Measurements from ENCODE around the gene FLT1.

FLT1 gene

DNA sequence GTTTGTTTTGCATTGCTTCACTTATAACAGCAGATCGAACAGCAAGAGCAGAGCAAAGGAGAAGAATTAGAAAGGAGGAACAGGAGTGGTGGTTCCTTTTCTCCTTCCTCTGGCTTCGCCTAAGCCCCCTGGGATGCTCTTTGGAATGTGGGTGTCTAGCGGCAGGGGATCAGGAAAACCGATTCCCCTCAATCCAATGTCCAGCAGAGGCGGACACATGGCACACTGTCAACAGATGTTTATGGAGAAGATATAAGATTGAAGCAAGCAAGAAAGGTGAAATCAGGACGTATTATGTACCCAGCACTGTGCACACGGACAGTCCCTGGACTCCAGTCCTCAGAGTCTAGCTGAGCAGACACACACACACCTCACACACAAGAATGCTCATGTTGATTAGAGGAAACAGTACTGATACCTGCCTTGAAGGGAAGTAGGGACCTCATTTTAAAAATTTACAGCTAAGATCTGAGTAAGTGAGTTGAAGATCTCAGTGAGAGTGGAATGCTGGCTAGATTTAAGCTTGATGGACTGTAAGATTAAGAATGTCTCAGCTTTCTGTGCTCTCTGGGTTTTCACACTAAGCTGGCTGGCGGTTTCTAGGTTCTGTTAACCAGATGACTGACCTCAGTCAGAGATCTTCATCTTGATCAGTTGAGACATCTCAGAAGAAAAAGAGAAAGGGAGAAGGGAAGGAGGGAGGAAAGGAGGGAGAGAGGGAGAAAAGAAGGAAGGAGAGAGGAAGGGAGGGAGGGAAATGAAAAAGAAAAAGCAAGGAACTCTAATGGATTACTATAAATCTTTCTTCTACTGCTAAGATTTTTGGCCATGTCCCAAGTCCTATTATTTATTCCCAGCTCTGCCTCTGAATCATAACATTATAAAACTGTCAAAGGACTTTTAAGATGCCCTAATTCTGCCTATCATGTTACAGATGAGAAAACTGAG is 44.8 kb downstream of the FLT1 start:
- H3K27me3 ChIP-seq (ENCODE audit: insufficient read depth, insufficient read length), result no peaks in the 10 kb centered on the region
- no peak for DNase-seq (ENCODE audit: low read depth, low spot score)
- no peak overlapping the region for H3K9ac ChIP-seq (ENCODE audit: insufficient read length, low read depth)
- H3K4me3 ChIP-seq (ENCODE audit: insufficient read length, low read depth), result no peak overlapping the region
- TF ChIP-seq YY1 (IDR thresholded peaks at IDR 0.05; ENCODE audit: insufficient read depth, insufficient read length) (no peak), ZNF274 (IDR thresholded peaks at IDR 0.05; ENCODE audit: low read depth, low read length) (no peak), SUZ12 (IDR thresholded peaks at IDR 0.05; ENCODE audit: extremely low read depth, insufficient read depth, insufficient read length) (no peak)
- peaks cover 7% of the 10 kb centered on the region for H3K4me1 ChIP-seq (ENCODE audit: insufficient read depth, insufficient read length)
- peaks cover 12% of the 10 kb centered on the region for H3K9me3 ChIP-seq (ENCODE audit: insufficient read depth, low read length)
- H3K36me3 ChIP-seq (ENCODE audit: insufficient read depth, insufficient read length, low read length), result peaks cover 4% of the 10 kb centered on the region

DNA sequence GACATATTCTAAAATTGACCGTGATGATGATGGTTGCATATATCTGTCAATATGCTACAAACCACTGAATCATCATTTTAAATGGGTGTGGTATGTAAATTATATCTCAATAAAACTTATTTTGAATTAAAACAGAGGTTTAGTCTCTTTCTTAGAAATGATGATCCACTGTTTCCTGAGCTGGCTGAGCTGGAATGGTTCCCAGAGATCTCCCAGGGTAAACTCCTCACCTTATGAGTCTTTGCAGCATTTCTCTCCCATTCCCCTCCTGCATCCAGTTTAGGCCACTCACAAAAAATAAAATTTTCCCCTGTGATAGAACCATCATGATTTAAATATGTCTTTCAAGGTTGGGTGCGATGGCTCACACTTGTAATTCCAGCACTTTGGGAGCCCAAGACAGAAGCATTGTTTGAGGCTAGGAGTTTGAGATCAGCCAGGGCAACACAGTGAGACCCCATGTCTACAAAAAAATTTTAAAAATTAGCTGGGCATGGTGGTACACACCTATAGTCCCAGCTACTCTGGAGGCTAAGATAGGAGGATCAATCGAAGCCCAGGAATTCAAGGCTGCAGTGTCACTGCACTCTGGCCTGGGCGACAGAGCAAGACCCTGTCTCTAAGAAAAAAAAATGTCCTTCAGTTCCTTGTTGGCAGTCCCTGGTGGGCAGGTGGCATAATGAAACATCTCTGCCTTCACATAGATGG is 46.1 kb downstream of the FLT1 start:
- DNase-seq (ENCODE audit: low read depth, low spot score), result no peak
- Histone ChIP-seq H3K36me3 (ENCODE audit: insufficient read depth, insufficient read length, low read length) (peaks cover 2% of the 10 kb centered on the region), H3K9me3 (ENCODE audit: insufficient read depth, low read length) (peaks cover 12% of the 10 kb centered on the region), H3K27me3 (ENCODE audit: insufficient read depth, insufficient read length) (no peaks in the 10 kb centered on the region), H3K4me3 (ENCODE audit: insufficient read length, low read depth) (no peak overlapping the region), H3K4me1 (ENCODE audit: insufficient read depth, insufficient read length) (peaks cover 7% of the 10 kb centered on the region), H3K9ac (ENCODE audit: insufficient read length, low read depth) (no peak overlapping the region)
- TF ChIP-seq SUZ12 (IDR thresholded peaks at IDR 0.05; ENCODE audit: extremely low read depth, insufficient read depth, insufficient read length) (no peak), YY1 (IDR thresholded peaks at IDR 0.05; ENCODE audit: insufficient read depth, insufficient read length) (no peak), ZNF274 (IDR thresholded peaks at IDR 0.05; ENCODE audit: low read depth, low read length) (no peak)

DNA sequence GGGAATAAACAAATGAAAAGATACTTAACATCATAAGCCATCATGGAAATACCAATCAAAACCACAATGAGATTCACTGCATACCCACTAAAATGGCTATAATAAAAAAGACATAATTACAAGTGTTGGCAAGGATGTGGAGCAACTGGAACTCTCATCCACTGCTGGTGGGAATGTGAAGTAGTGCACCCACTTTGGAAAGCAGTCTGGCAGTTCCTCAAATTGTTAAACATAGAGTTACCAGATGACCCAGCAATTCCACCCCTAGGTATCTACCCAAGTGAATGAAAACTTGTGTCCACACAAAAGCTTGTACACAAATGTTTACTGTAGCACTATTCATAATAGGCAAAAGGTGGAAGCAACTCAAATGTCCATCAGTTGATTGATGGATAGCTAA is 46.9 kb downstream of the FLT1 start:
- DNase-seq (ENCODE audit: low read depth, low spot score), result no peak
- H3K4me3 ChIP-seq (ENCODE audit: insufficient read length, low read depth), result no peak overlapping the region
- H3K9me3 ChIP-seq (ENCODE audit: insufficient read depth, low read length), result peaks cover 12% of the 10 kb centered on the region
- H3K36me3 ChIP-seq (ENCODE audit: insufficient read depth, insufficient read length, low read length), result no peaks in the 10 kb centered on the region
- H3K27me3 ChIP-seq (ENCODE audit: insufficient read depth, insufficient read length), result no peaks in the 10 kb centered on the region
- TF ChIP-seq SUZ12 (IDR thresholded peaks at IDR 0.05; ENCODE audit: extremely low read depth, insufficient read depth, insufficient read length) (no peak), YY1 (IDR thresholded peaks at IDR 0.05; ENCODE audit: insufficient read depth, insufficient read length) (no peak), ZNF274 (IDR thresholded peaks at IDR 0.05; ENCODE audit: low read depth, low read length) (no peak)
- no peak overlapping the region for H3K9ac ChIP-seq (ENCODE audit: insufficient read length, low read depth)
- peaks cover 7% of the 10 kb centered on the region for H3K4me1 ChIP-seq (ENCODE audit: insufficient read depth, insufficient read length)

DNA sequence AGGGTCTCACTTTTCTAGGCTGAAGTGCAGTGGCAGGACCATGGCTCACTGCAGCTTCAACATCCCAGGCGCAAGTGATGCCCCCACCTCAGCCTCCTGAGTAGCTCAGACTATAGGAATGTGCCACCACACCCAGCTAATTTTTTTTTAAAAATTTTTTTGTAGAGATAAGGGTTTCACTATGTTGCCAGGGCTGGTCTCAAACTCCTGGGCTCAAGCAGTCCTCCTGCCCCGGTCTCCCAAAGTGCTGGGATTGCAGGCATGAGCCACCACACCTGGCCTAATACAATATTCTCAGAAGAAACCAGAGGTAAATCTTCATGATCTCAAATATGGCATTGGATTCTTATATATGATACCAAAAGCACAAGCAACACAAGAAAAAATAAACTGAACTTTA is 47.7 kb downstream of the FLT1 start:
- peaks cover 7% of the 10 kb centered on the region for H3K4me1 ChIP-seq (ENCODE audit: insufficient read depth, insufficient read length)
- no peak overlapping the region for H3K4me3 ChIP-seq (ENCODE audit: insufficient read length, low read depth)
- H3K9ac ChIP-seq (ENCODE audit: insufficient read length, low read depth), result no peak overlapping the region
- H3K9me3 ChIP-seq (ENCODE audit: insufficient read depth, low read length), result peaks cover 12% of the 10 kb centered on the region
- no peaks in the 10 kb centered on the region for H3K27me3 ChIP-seq (ENCODE audit: insufficient read depth, insufficient read length)
- no peak for DNase-seq (ENCODE audit: low read depth, low spot score)
- no peaks in the 10 kb centered on the region for H3K36me3 ChIP-seq (ENCODE audit: insufficient read depth, insufficient read length, low read length)
- TF ChIP-seq ZNF274 (IDR thresholded peaks at IDR 0.05; ENCODE audit: low read depth, low read length) (no peak), SUZ12 (IDR thresholded peaks at IDR 0.05; ENCODE audit: extremely low read depth, insufficient read depth, insufficient read length) (no peak), YY1 (IDR thresholded peaks at IDR 0.05; ENCODE audit: insufficient read depth, insufficient read length) (no peak)

DNA sequence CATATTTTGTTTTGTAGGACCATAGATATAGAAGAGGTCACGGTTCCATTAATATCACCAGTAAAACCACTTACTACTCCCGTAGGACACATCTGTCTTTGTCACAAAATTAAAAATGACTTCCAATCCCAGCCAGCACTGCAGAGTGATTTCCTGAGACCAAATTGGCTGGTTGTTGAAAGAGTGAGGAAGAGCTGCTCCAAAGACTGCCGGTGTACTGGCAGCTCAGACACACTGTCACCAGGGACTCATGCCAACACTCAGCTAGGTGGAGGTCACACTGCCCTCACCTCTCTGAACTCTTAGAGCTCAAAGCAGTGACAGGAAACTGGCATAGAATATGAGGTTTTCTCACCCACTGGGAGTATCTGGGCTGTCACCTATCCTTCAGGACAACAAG is 52.1 kb downstream of the FLT1 start:
- no peak for DNase-seq (ENCODE audit: low read depth, low spot score)
- peaks cover 5% of the 10 kb centered on the region for H3K4me1 ChIP-seq (ENCODE audit: insufficient read depth, insufficient read length)

DNA sequence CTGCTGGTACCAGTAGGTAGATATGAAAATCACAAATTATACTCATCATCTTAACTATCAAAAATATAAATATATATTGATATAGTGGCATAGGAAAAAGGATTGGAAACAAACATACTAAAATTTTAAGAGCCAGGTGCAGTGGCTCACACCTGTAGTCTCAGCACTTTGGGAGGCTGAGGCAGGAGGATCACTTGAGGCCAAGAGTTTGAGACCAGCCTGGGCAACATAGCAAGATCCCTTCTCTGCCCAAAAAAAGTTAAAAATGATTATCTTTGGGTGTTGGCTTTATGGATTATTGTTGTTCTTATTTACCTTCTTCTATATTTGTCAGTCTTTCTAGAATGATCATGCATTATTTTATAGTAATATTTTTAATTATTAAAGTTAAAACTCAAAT is 53.4 kb downstream of the FLT1 start:
- no peak overlapping the region for H3K9ac ChIP-seq (ENCODE audit: insufficient read length, low read depth)
- H3K9me3 ChIP-seq (ENCODE audit: insufficient read depth, low read length), result no peaks in the 10 kb centered on the region
- TF ChIP-seq SUZ12 (IDR thresholded peaks at IDR 0.05; ENCODE audit: extremely low read depth, insufficient read depth, insufficient read length), result no peak
- no peak for TF ChIP-seq YY1 (IDR thresholded peaks at IDR 0.05; ENCODE audit: insufficient read depth, insufficient read length)
- no peak for TF ChIP-seq ZNF274 (IDR thresholded peaks at IDR 0.05; ENCODE audit: low read depth, low read length)
- H3K36me3 ChIP-seq (ENCODE audit: insufficient read depth, insufficient read length, low read length), result no peaks in the 10 kb centered on the region
- H3K4me1 ChIP-seq (ENCODE audit: insufficient read depth, insufficient read length), result peaks cover 5% of the 10 kb centered on the region
- H3K4me3 ChIP-seq (ENCODE audit: insufficient read length, low read depth), result no peak overlapping the region
- H3K27me3 ChIP-seq (ENCODE audit: insufficient read depth, insufficient read length), result no peaks in the 10 kb centered on the region
- DNase-seq (ENCODE audit: low read depth, low spot score), result no peak

More for the DNA sequence above, 52.1 kb downstream of the FLT1 start:
- H3K36me3 ChIP-seq (ENCODE audit: insufficient read depth, insufficient read length, low read length), result no peaks in the 10 kb centered on the region
- TF ChIP-seq ZNF274 (IDR thresholded peaks at IDR 0.05; ENCODE audit: low read depth, low read length) (no peak), YY1 (IDR thresholded peaks at IDR 0.05; ENCODE audit: insufficient read depth, insufficient read length) (no peak), SUZ12 (IDR thresholded peaks at IDR 0.05; ENCODE audit: extremely low read depth, insufficient read depth, insufficient read length) (no peak)
- H3K9ac ChIP-seq (ENCODE audit: insufficient read length, low read depth), result no peak overlapping the region
- H3K27me3 ChIP-seq (ENCODE audit: insufficient read depth, insufficient read length), result no peaks in the 10 kb centered on the region
- H3K9me3 ChIP-seq (ENCODE audit: insufficient read depth, low read length), result peaks cover 2% of the 10 kb centered on the region
- no peak overlapping the region for H3K4me3 ChIP-seq (ENCODE audit: insufficient read length, low read depth)

All from NT2/D1 (cell line).